C4-2B (cell line): Measurements from ENCODE around the gene RAB7B.
A peak's percentile ranks its signal among the peaks of the same experiment; 100 is the strongest.

Experiments
- H3K27ac ChIP-seq: fragments of 450-650 bp; 2 replicates; pipeline ENCODE4 v1.5.1; 2017
- CTCF ChIP-seq: fragments of 450-650 bp; conservative IDR thresholded peaks from 2 replicates; pipeline ENCODE4 v1.5.1; 2017; ENCODE audit warnings: mild to moderate bottlenecking
- ZFX ChIP-seq: fragments of 450-650 bp; IDR thresholded peaks from 2 replicates; pipeline ENCODE4 v1.6.1; 2017

The RAB7B gene

GRCh38 chr1:205950280-205950679 lies 52.9 kb downstream of the RAB7B start:
- no peak for TF ChIP-seq CTCF
- H3K27ac ChIP-seq = peak overlapping the region; percentile 31

GRCh38 chr1:205949753-205950152 lies 53.4 kb downstream of the RAB7B start:
- no peak for TF ChIP-seq ZFX
- TF ChIP-seq CTCF = no peak
- peak overlapping the region; percentile 31 for H3K27ac ChIP-seq

- TF ChIP-seq CTCF = no peak
- TF ChIP-seq ZFX = no peak
- H3K27ac ChIP-seq = no peak overlapping the region
Observed at GRCh38 chr1:205948886-205949285, 54.3 kb downstream of the RAB7B start.

GRCh38 chr1:205948039-205948438 lies 55.2 kb downstream of the RAB7B start:
- TF ChIP-seq CTCF = no peak
- no peak for TF ChIP-seq ZFX

GRCh38 chr1:205947024-205947423 lies 56.2 kb downstream of the RAB7B start:
- H3K27ac ChIP-seq = peak overlapping the region; percentile 29; the same call in 1 of the 2 replicates
- TF ChIP-seq ZFX = no peak
- no peak for TF ChIP-seq CTCF

More at GRCh38 chr1:205948039-205948438, 55.2 kb downstream of the RAB7B start:
- no peak overlapping the region; the same call in 1 of the 2 replicates for H3K27ac ChIP-seq

GRCh38 chr1:205945069-205945468 lies 58.1 kb downstream of the RAB7B start:
- TF ChIP-seq CTCF (no peak), ZFX (no peak)
- H3K27ac ChIP-seq = no peak overlapping the region

- no peak for TF ChIP-seq CTCF
- H3K27ac ChIP-seq = no peak overlapping the region
Observed at GRCh38 chr1:205944525-205944924, 58.7 kb downstream of the RAB7B start.
